Measurements from ENCODE around the gene BIRC5. TPM values are rescaled to one million over a fixed set of nuclear protein-coding genes. Genes with fewer than 3 reads are reported as not detected.

The BIRC5 gene
- total RNA-seq, 1 donor from 2014 or later, result 1.0 TPM

GRCh38 chr17:78238823-78239488 lies 24.9 kb downstream of the BIRC5 start:
- ATAC-seq (ENCODE audit: low read depth) (no peak), DNase-seq (no peak)
- H3K27ac Mint-ChIP-seq, result no peak overlapping the region
- POLR2A ChIA-PET, result no interaction called here
- CTCF ChIA-PET, result no interaction called here
- peaks cover 1% of the 10 kb centered on the region for H3K27me3 Mint-ChIP-seq
- no peaks in the 10 kb centered on the region for H3K36me3 Mint-ChIP-seq (ENCODE audit: low read depth)
- H3K4me3 Mint-ChIP-seq, result no peak overlapping the region
- peaks cover 38% of the 10 kb centered on the region for H3K4me1 Mint-ChIP-seq
- intact Hi-C loops (cut with micrococcal nuclease), result no loop called here
- TF ChIP-seq CTCF (IDR thresholded peaks at IDR 0.05), result no peak
- H3K9me3 Mint-ChIP-seq, result no peaks in the 10 kb centered on the region

DNA sequence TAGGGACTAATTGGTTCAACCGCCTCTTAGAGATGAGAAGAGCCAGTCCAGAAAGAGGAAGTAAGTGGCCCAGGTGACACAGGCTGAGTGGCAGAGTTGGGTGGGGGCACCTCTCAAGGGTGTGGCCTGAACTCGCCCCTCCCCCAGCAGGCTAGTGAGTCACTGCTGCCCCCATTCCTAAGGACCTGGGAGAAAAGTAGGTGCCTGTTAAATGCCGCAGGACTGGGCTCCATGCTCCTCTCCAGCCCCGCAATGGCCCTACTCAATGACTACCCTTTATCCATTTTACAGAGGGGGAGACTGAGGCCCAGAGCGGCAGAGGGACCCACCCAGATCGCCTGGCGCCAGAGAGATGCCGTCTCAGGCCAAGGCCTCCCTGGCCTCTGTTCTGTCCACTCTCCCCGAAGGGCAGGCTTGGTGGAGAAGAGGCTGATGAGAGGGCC lies 25.5 kb downstream of the BIRC5 start:
- ChIA-PET CTCF (no interaction called here), POLR2A (no interaction called here)
- Mint-ChIP-seq H3K36me3 (ENCODE audit: low read depth) (no peaks in the 10 kb centered on the region), H3K4me3 (no peak overlapping the region), H3K9me3 (no peaks in the 10 kb centered on the region), H3K27ac (no peak overlapping the region), H3K27me3 (no peaks in the 10 kb centered on the region), H3K4me1 (peaks cover 42% of the 10 kb centered on the region)
- DNase-seq, result no peak
- intact Hi-C loops (cut with micrococcal nuclease), result no loop called here
- ATAC-seq (ENCODE audit: low read depth), result peak; percentile 42
- TF ChIP-seq CTCF (IDR thresholded peaks at IDR 0.05), result no peak

DNA sequence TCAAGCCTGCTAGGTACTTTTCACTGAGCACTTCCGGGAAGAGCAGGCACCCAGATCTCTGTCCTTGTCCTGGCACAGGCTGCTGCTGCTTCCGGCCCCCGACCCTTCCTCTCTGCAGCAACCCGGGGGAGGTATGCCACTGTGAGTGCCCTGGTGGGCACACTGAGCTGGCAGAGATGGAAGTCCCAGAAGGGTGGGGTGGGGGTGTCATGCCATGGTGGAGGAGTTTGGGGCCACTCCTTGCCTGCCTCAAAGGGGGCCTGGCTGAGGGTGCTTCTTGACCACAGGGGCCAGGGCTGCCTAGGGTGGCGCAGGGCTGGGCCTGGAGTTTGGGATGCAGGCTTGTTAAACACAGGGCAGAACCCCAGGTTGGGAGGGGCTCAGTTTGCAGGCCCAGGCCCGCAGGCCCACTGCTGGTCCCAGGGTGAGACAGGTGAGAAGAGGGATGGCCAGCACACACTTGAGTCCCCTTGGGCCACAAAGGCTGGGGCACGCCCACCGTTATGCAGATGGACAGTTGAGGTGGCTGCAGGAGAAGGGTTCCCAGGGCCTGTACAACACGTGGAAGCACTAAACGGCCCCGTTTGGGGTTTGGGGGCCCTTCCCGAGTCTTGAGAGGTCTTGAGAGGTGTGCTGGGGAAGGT lies 26.1 kb downstream of the BIRC5 start:
- no peak for DNase-seq
- no peak overlapping the region for H3K27ac Mint-ChIP-seq
- H3K9me3 Mint-ChIP-seq, result no peaks in the 10 kb centered on the region
- TF ChIP-seq CTCF (IDR thresholded peaks at IDR 0.05), result no peak
- peaks cover 42% of the 10 kb centered on the region for H3K4me1 Mint-ChIP-seq
- POLR2A ChIA-PET, result no interaction called here
- ATAC-seq (ENCODE audit: low read depth), result no peak
- H3K36me3 Mint-ChIP-seq (ENCODE audit: low read depth), result no peaks in the 10 kb centered on the region
- intact Hi-C loops (cut with micrococcal nuclease), result no loop called here
- CTCF ChIA-PET, result no interaction called here
- H3K4me3 Mint-ChIP-seq, result no peak overlapping the region
- H3K27me3 Mint-ChIP-seq, result no peaks in the 10 kb centered on the region

DNA sequence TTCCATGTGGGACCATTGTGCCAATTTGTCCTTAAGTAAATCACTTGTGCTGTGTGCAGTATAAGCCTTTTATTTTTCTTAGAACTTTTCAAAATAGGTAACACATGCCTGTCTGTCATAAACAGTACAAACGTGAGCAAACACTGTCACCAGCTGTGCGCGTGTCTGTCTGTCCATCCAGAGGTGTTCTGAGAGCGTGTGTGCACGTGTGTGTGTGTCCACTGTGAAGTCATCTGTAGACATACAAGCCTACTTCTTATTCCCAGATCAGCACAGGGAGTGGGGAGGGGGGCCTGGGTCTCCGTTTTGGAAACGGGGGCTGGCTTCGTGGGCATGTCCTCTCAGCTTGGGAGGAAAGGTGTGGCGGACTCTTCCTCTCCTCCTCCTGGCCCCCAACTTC lies 26.8 kb downstream of the BIRC5 start:
- CTCF ChIA-PET, result no interaction called here
- POLR2A ChIA-PET, result no interaction called here
- ATAC-seq (ENCODE audit: low read depth) (no peak), DNase-seq (no peak)
- Mint-ChIP-seq H3K9me3 (no peaks in the 10 kb centered on the region), H3K4me3 (no peak overlapping the region), H3K27ac (no peak overlapping the region), H3K36me3 (ENCODE audit: low read depth) (no peaks in the 10 kb centered on the region), H3K4me1 (peaks cover 42% of the 10 kb centered on the region), H3K27me3 (no peaks in the 10 kb centered on the region)
- TF ChIP-seq CTCF (IDR thresholded peaks at IDR 0.05), result no peak
- intact Hi-C loops (cut with micrococcal nuclease), result no loop called here

- H3K4me1 Mint-ChIP-seq, result peaks cover 42% of the 10 kb centered on the region
- ChIA-PET CTCF (interaction anchor here (1.2 kb wide), 1 partner anchor 10 kb away, joined by 11 read pairs; no protein-coding TSS in a partner anchor), POLR2A (interaction anchor here (1.0 to 2.1 kb wide), 4 partner anchors 11 to 118 kb away, joined by 3 to 13 read pairs (median 5); no protein-coding TSS in a partner anchor)
- no peaks in the 10 kb centered on the region for H3K27me3 Mint-ChIP-seq
- DNase-seq (no peak), ATAC-seq (ENCODE audit: low read depth) (no peak)
- H3K4me3 Mint-ChIP-seq, result no peak overlapping the region
- no peak for TF ChIP-seq CTCF (IDR thresholded peaks at IDR 0.05)
- H3K27ac Mint-ChIP-seq, result peak overlapping the region; percentile 86
- intact Hi-C loops (cut with micrococcal nuclease), result loop anchor here (1.0 kb wide), 1 partner anchor 10 kb away; no protein-coding TSS in a partner anchor
- no peaks in the 10 kb centered on the region for H3K36me3 Mint-ChIP-seq (ENCODE audit: low read depth)
- H3K9me3 Mint-ChIP-seq, result no peaks in the 10 kb centered on the region
Observed at GRCh38 chr17:78241277-78242023, 27.4 kb downstream of the BIRC5 start.

Measured in activated B cell treated with CpG ODN at 0.5 μM for 24 hours (primary cell).